H1 (cell line): ENCODE measurements around the gene ADNP2. TPM values are rescaled to one million over a fixed set of nuclear protein-coding genes. Genes with fewer than 3 reads are reported as not detected.

ENCODE experiments used
- CTCF ChIA-PET: fragments of 300-600 bp; sonication (Branson Sonifier 250); formaldehyde crosslinking; loops from one replicate; lab custom pipeline; 2021; ENCODE audit not compliant: partially characterized antibody; lab: Charles Lee
- POLR2A ChIA-PET: fragments of 300-600 bp; sonication (Branson Sonifier 250); formaldehyde crosslinking; loops from one replicate; lab custom pipeline; 2021; ENCODE audit warnings: inconsistent platforms; ENCODE audit not compliant: partially characterized antibody; lab: Charles Lee
- DNase-seq, 2 experiments: peaks; one replicate each; pipeline versions ENCODE4 v3.0.0 to v3.0.0-alpha.2; 2010 to 2022; ENCODE audit warnings: low spot score in 2 of 2, low read depth in 1 of 2, mixed read lengths in 1 of 2
- FAIRE-seq: peaks from 2 replicates; lab custom pipeline; 2011; peaks lifted over from hg19 to GRCh38; lab: Jason Lieb, UNC
- H2AFZ ChIP-seq: 2 replicates; pipeline ENCODE4 v1.8.1; 2012; ENCODE audit warnings: low read length, inconsistent platforms
- H2AK5ac ChIP-seq: 2 replicates; pipeline ENCODE4 v1.6.1; 2013; ENCODE audit warnings: low read depth, low read length
- H2BK120ac ChIP-seq: replicated peaks from 2 replicates; pipeline ENCODE3; 2013; ENCODE audit warnings: low read depth, low read length, inconsistent platforms
- H2BK12ac ChIP-seq: 2 replicates; pipeline ENCODE4 v1.6.1; 2013; ENCODE audit warnings: low read depth, low read length
- H2BK15ac ChIP-seq: 2 replicates; pipeline ENCODE4 v1.6.1; 2013; ENCODE audit warnings: low read length
- H2BK20ac ChIP-seq: 2 replicates; pipeline ENCODE4 v1.6.1; 2013; ENCODE audit warnings: low read length
- H2BK5ac ChIP-seq: 2 replicates; pipeline ENCODE4 v1.6.1; 2013; ENCODE audit warnings: low read depth, low read length
- H3K14ac ChIP-seq: 2 replicates; pipeline ENCODE4 v1.6.1; 2013; ENCODE audit warnings: inconsistent platforms; ENCODE audit not compliant: insufficient read length
- H3K18ac ChIP-seq: 2 replicates; pipeline ENCODE4 v1.6.1; 2013; ENCODE audit warnings: low read length; ENCODE audit errors: extremely low read depth
- H3K23ac ChIP-seq: 2 replicates; pipeline ENCODE4 v1.6.1; 2013; ENCODE audit warnings: inconsistent platforms; ENCODE audit not compliant: insufficient read length
- H3K23me2 ChIP-seq: 2 replicates; pipeline ENCODE4 v1.6.1; 2013; ENCODE audit warnings: low read depth, low read length
- H3K27ac ChIP-seq: 2 replicates; pipeline ENCODE4 v1.6.1; 2011; ENCODE audit warnings: low read depth, low read length, inconsistent platforms
- H3K27me3 ChIP-seq, 4 experiments: replicated peaks in 1 of 4; 1 replicate in 1 of 4; 2 replicates in 3 of 4; pipeline versions ENCODE4 v1.6.1 to v1.8.1; 2011 to 2013; ENCODE audit warnings: low read length in 3 of 4, mild to moderate bottlenecking in 3 of 4, inconsistent platforms in 2 of 4, mixed read lengths in 2 of 4, moderate library complexity in 1 of 4; ENCODE audit not compliant: control insufficient read depth in 3 of 4, insufficient read depth in 3 of 4; ENCODE audit errors: extremely low read depth in 1 of 4
- H3K36me3 ChIP-seq, 4 experiments: 2 replicates each; pipeline versions ENCODE4 v1.6.1 to v1.8.1; 2011 to 2013; ENCODE audit warnings: mild to moderate bottlenecking in 4 of 4, low read length in 3 of 4, moderate library complexity in 2 of 4, control low read depth in 1 of 4, inconsistent platforms in 1 of 4; ENCODE audit not compliant: insufficient read depth in 4 of 4, control insufficient read depth in 2 of 4
- H3K4ac ChIP-seq: replicated peaks from 2 replicates; pipeline ENCODE3; 2013; ENCODE audit warnings: low read length, low read depth, mixed read lengths, inconsistent platforms; ENCODE audit not compliant: insufficient read length
- H3K4me1 ChIP-seq, 4 experiments: replicated peaks in 1 of 4; 1 replicate in 1 of 4; 2 replicates in 3 of 4; pipeline versions ENCODE4 v1.6.1 to v1.8.1; 2011 to 2013; ENCODE audit warnings: low read length in 3 of 4, inconsistent platforms in 2 of 4, mixed read lengths in 1 of 4; ENCODE audit not compliant: insufficient read depth in 4 of 4, control insufficient read depth in 3 of 4
- H3K4me2 ChIP-seq, 2 experiments: 2 replicates each; pipeline versions ENCODE4 v1.6.1 to v1.8.1; 2011 to 2013; ENCODE audit warnings: low read depth in 2 of 2, low read length in 2 of 2, control low read depth in 1 of 2, inconsistent platforms in 1 of 2, mild to moderate bottlenecking in 1 of 2; ENCODE audit not compliant: insufficient read depth in 1 of 2
- H3K4me3 ChIP-seq, 4 experiments: fragments of 200-600, 300-600 bp in 1 of 4; sonication (generic), shearing (Covaris generic), sonication (Bioruptor Twin) in 1 of 4; 2 replicates each; pipeline versions ENCODE4 v1.5.1 to v1.8.1; 2011 to 2016; ENCODE audit warnings: low read length in 4 of 4, low read depth in 3 of 4, control low read depth in 2 of 4, inconsistent platforms in 2 of 4, mild to moderate bottlenecking in 2 of 4, mixed read lengths in 1 of 4, moderate library complexity in 1 of 4; ENCODE audit not compliant: insufficient read depth in 2 of 4; ENCODE audit errors: extremely low read depth in 1 of 4
- H3K56ac ChIP-seq: replicated peaks from 2 replicates; pipeline ENCODE3; 2013; ENCODE audit warnings: low read depth, mild to moderate bottlenecking, mixed read lengths, low read length, inconsistent platforms; ENCODE audit not compliant: insufficient read length
- H3K79me1 ChIP-seq: 2 replicates; pipeline ENCODE4 v1.6.1; 2013; ENCODE audit warnings: low read depth, low read length, control low read depth
- H3K79me2 ChIP-seq, 2 experiments: 2 replicates each; pipeline versions ENCODE4 v1.6.1 to v1.8.1; 2012 to 2013; ENCODE audit warnings: low read length in 2 of 2, mild to moderate bottlenecking in 2 of 2, inconsistent platforms in 1 of 2; ENCODE audit not compliant: insufficient read depth in 2 of 2, control insufficient read depth in 1 of 2
- H3K9ac ChIP-seq, 4 experiments: replicated peaks in 1 of 4; 1 replicate in 1 of 4; 2 replicates in 3 of 4; pipeline versions ENCODE4 v1.6.1 to v1.8.1; 2011 to 2013; ENCODE audit warnings: low read depth in 3 of 4, low read length in 3 of 4, control low read depth in 2 of 4, mild to moderate bottlenecking in 2 of 4, moderate library complexity in 2 of 4, inconsistent platforms in 1 of 4; ENCODE audit errors: extremely low read depth in 1 of 4
- H3K9me3 ChIP-seq, 2 experiments: 2 replicates each; pipeline versions ENCODE4 v1.6.1 to v1.8.1; 2012 to 2013; ENCODE audit warnings: mild to moderate bottlenecking in 2 of 2, moderate library complexity in 2 of 2, control low read depth in 1 of 2, inconsistent platforms in 1 of 2, low read depth in 1 of 2, low read length in 1 of 2, mixed read lengths in 1 of 2; ENCODE audit not compliant: insufficient read depth in 2 of 2
- H4K20me1 ChIP-seq, 2 experiments: replicated peaks in 1 of 2; 2 replicates each; pipeline versions ENCODE3 to v1.8.1; 2011 to 2013; ENCODE audit warnings: inconsistent platforms in 2 of 2, low read length in 2 of 2, mild to moderate bottlenecking in 1 of 2; ENCODE audit not compliant: insufficient read depth in 2 of 2, control insufficient read depth in 1 of 2
- H4K5ac ChIP-seq: 2 replicates; pipeline ENCODE4 v1.6.1; 2013; ENCODE audit warnings: low read length, low read depth, mixed read lengths, inconsistent platforms; ENCODE audit not compliant: insufficient read length
- H4K8ac ChIP-seq: 2 replicates; pipeline ENCODE4 v1.8.0; 2013; ENCODE audit warnings: mild to moderate bottlenecking, moderate library complexity, low read length, inconsistent platforms; ENCODE audit not compliant: insufficient read depth; ENCODE audit errors: extremely low read depth
- H4K91ac ChIP-seq: replicated peaks from 2 replicates; pipeline ENCODE3; 2013; ENCODE audit warnings: low read length, mixed read lengths, inconsistent platforms; ENCODE audit not compliant: insufficient read length
- ATF2 ChIP-seq: IDR thresholded peaks from 2 replicates; pipeline ENCODE4 v1.6.1; 2012; ENCODE audit warnings: low read length, inconsistent platforms
- CREB1 ChIP-seq: IDR thresholded peaks from 2 replicates; pipeline ENCODE4 v1.6.1; 2012; ENCODE audit warnings: inconsistent platforms
- EP300 ChIP-seq, 2 experiments: IDR thresholded peaks; 1 replicate in 1 of 2; 2 replicates in 1 of 2; pipeline ENCODE4 v1.6.1; 2011 to 2012; ENCODE audit warnings: low read depth in 2 of 2, low read length in 2 of 2, mild to moderate bottlenecking in 2 of 2, borderline replicate concordance in 1 of 2, inconsistent platforms in 1 of 2, moderate library complexity in 1 of 2
- WGBS, 2 experiments: shearing (Covaris generic) in 1 of 2; methylation state at CpG; one replicate each; pipeline versions ENCODE4 v1.1.6 to v1.1.7; 2013 to 2015; ENCODE audit warnings: low lambda C conversion rate in 2 of 2, mixed read lengths in 2 of 2, inconsistent platforms in 1 of 2, low coverage in 1 of 2, missing lambda C conversion rate in 1 of 2; ENCODE audit not compliant: insufficient replicate concordance in 2 of 2, insufficient coverage in 1 of 2, insufficient read length in 1 of 2; ENCODE audit errors: extremely low coverage in 1 of 2, missing lambda C conversion rate in 1 of 2; 5-methylcytosine and 5-hydroxymethylcytosine counted together
- polyA plus RNA-seq, 7 experiments: library from polyadenylated mRNA; depleted of rRNA in 3 of 7; stranded (reverse) in 5 of 7; unstranded in 2 of 7; fragments of >200 nt in 5 of 7; fragments of 200-250 nt in 2 of 7; gene quantifications; 1 replicate in 5 of 7; 2 replicates in 1 of 7; 4 replicates in 1 of 7; pipeline versions ENCODE4 v1.2.1 to v1.2.3, GENCODE V29; 2011 to 2013; ENCODE audit warnings: missing spikeins in 2 of 7, mixed read lengths in 2 of 7
- total RNA-seq: library from RNA; stranded (reverse); fragmentation: NEBNext Ultra II Directional; extraction: Animal tissue kit (Norgen Biotek cat#: 25700); gene quantifications from 2 replicates; pipeline ENCODE4 v1.2.1, GENCODE V29; 2021

Gene ADNP2
- total and polyA plus RNA-seq, 2 of the 8 experiments (the other 6 are each of a cell fraction or from before 2014, with no cell fraction given) = 25.1 to 61.6 TPM

DNA sequence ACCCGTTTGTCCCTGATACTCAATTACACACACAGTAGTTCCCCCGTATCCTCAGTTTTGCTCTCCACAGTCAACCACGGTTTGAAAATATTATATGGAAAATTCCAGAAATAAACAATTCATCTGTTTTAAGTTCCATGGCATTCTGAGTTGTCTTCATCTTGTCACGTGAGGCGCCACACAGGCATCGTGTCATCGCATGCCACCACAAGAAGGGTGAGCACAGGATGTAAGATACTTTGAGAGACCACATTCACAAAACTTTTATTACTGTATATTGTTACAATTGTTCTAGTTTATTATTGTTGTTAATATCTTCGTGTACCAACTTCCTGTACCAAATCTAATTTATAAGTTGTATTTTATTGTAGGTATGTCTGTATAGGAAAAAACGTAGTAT, 17.7 kb downstream of the ADNP2 start:
- DNase-seq = no peak
- Histone ChIP-seq H3K4ac (no peak overlapping the region), H3K9ac (no peak overlapping the region), H4K91ac (no peak overlapping the region), H2AK5ac (no peak overlapping the region), H4K5ac (no peak overlapping the region), H3K9me3 (no peaks in the 10 kb centered on the region), H3K4me3 (no peak overlapping the region), H3K27ac (no peak overlapping the region), H3K79me1 (peaks cover 8% of the 10 kb centered on the region), H3K23me2 (no peaks in the 10 kb centered on the region), H3K14ac (no peak overlapping the region), H3K23ac (no peak overlapping the region), H2BK5ac (no peak overlapping the region), H3K36me3 (peaks cover 0 to 28% (median 2%) of the 10 kb centered on the region in 4 experiments; a peak in 3 of 8 replicates), H3K79me2 (peaks cover 24 to 96% of the 10 kb centered on the region in 2 experiments), H3K4me1 (peaks cover 3 to 6% (median 5%) of the 10 kb centered on the region in 4 experiments; a peak in 6 of 7 replicates), H2BK120ac (no peak overlapping the region), H3K18ac (no peak overlapping the region), H4K8ac (no peak overlapping the region), H2BK20ac (no peak overlapping the region), H2AFZ (no peak overlapping the region), H3K4me2 (no peak overlapping the region), H4K20me1 (peaks cover 11 to 17% of the 10 kb centered on the region in 2 experiments), H3K27me3 (no peaks in the 10 kb centered on the region), H2BK12ac (no peak overlapping the region), H2BK15ac (no peak overlapping the region), H3K56ac (no peak overlapping the region)
- whole genome bisulfite sequencing, 2 experiments = 92% methylated on average over 9 of the region's 9 CpGs; no CpG with 5 or more reads in 1 of the 2 experiments
- CTCF ChIA-PET = interaction anchor here (0.7 to 1.8 kb wide), 3 partner anchors 10 to 73 kb away, joined by 3 to 5 read pairs (median 3); no protein-coding TSS in a partner anchor
- FAIRE-seq = no peak
- POLR2A ChIA-PET = no interaction called here
- TF ChIP-seq ATF2 (no peak), EP300 (IDR thresholded peaks at IDR 0.05; ENCODE audit: borderline replicate concordance in 1 of 2, low read depth in 2 of 2, low read length in 2 of 2) (no peak), CREB1 (no peak)
